Activated CD4-positive, alpha-beta T cell treated with anti-CD3 and anti-CD28 coated beads for 4 hours (primary cell): ENCODE data around the gene SUSD2.
"Not testable (repeated sequence)": the region's sequence is repeated elsewhere in the genome, so short reads cannot be mapped to it uniquely, and the experiment has no call there.

ENCODE experiments used
- DNase-seq, 2 donors: peaks; one replicate each; pipeline ENCODE4 v3.0.0-alpha.2; 2020

The SUSD2 gene, protein sequence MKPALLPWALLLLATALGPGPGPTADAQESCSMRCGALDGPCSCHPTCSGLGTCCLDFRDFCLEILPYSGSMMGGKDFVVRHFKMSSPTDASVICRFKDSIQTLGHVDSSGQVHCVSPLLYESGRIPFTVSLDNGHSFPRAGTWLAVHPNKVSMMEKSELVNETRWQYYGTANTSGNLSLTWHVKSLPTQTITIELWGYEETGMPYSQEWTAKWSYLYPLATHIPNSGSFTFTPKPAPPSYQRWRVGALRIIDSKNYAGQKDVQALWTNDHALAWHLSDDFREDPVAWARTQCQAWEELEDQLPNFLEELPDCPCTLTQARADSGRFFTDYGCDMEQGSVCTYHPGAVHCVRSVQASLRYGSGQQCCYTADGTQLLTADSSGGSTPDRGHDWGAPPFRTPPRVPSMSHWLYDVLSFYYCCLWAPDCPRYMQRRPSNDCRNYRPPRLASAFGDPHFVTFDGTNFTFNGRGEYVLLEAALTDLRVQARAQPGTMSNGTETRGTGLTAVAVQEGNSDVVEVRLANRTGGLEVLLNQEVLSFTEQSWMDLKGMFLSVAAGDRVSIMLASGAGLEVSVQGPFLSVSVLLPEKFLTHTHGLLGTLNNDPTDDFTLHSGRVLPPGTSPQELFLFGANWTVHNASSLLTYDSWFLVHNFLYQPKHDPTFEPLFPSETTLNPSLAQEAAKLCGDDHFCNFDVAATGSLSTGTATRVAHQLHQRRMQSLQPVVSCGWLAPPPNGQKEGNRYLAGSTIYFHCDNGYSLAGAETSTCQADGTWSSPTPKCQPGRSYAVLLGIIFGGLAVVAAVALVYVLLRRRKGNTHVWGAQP

DNA sequence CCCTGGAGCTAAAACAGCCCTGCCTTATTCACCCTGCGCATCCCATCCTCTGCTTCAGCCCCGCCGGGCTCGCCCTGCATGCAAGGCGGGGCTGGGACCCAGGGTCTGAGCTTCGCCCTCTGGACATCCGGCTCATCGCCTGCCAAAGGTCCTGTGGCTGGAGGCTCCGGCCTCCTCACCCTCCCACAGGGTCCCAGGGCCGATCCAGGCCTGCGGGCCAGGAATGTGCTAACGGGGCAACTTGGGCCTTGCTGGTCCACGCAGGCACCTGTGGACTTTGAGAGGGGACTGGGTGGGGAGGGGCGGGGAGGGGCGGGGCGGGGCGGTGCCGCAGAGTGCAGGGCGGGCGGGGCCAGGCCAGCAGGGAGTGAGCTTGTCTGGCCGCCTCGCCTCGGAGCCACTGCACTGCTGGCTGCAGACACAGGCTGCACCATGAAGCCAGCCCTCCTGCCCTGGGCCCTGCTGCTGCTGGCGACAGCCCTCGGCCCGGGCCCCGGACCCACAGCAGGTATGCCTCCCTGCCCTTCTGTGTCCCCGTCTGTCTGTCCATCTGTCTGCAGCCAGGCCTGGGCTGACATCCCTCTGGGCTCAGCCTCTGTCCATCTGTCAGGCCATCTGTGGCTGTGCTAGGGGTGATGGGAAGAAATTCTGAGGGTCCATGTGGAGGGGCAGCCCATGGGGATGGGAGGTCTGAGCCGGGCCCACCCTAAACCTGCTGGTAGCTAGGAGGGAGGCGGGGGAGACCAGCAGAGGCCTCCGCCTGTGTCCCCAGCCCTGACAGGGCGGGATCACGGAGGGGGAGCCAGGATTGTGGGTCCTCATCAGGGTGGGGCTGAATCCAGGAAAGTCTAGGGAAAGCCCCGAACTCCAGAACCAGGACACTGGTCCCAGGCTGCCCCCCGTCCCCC lies at the start of gene SUSD2:
TSS of gene SUSD2 (plus strand) at position 400 of the 908 bp plus-strand sequence. CDS start at position 433, 33 bp downstream.
- no peak for DNase-seq

DNA sequence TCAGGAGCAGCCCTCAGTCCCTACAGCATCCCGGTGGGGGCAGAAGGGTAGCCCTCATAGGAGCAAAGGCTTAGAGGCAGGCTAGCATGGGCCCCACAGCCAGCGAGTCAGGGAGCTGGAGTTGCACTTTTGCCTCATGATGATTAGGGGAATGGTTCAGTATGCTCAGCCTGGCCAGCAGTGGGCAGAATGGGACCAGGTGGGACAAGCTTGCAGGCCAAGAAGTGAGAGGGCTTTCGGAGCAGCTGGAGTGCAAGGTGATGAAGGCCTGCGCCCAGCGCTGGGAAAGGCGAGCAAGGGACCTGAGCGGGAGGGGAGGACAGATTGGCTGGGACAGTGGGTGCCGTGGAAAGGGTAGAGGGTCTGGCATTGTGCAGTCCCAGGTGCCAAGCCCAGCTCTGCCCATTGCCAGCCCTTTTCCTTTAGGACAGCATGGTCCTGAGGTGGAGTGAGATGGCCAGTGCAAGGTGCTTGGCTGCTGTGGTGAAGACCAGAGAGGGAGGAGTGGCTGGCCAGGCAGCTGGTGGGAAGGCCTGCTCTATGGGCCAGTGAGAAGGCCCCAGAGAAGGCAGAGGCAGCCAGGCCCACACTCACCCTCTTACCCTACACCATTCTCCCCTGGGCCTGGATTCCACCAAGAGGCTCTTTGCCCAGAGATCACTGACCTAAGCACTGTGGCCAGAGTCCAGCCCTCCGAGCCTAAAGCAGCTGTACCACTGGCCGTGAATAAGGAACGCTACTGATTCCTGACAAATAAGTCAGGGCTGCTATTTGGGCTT lies 47.9 kb upstream of the SUSD2 start:
- peak; percentile 29 to 37 for DNase-seq

DNA sequence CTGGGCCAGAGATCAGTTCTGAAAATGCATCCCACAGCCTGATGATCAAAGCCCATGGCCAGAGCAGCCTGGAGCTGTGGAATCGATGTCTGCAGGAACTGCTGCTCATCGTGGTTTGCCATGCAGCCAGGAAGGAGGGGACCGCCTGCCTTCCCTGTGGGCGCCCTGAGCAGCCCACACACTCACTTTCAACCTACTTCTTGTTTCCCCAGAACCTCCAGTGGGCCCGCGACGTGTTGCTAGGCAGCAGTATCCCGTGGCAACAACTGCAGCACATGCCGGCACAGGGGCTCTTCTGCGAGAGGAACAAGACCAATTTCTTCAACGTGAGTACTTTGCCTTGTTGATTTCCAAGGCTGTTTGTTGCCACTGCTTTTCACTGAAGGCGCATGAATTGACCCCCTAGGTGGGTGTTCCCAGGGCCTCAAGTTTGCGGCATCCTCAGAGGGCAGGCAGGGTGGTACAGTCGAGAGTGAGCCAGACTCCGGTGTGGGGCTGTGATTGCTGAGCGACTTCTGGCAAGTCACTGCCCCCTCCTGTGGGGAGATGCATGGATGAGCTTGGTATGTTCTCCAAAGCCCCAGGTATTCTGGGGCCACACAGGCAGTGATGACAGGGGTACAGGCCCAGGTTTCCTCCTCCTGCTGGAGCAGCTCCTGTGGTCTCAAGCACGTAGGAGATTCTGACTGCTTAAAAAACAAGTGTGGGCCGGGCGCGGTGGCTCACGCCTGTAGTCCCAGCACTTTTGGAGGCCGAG lies 47.0 kb upstream of the SUSD2 start:
- DNase-seq = peak; percentile 75 to 76

DNA sequence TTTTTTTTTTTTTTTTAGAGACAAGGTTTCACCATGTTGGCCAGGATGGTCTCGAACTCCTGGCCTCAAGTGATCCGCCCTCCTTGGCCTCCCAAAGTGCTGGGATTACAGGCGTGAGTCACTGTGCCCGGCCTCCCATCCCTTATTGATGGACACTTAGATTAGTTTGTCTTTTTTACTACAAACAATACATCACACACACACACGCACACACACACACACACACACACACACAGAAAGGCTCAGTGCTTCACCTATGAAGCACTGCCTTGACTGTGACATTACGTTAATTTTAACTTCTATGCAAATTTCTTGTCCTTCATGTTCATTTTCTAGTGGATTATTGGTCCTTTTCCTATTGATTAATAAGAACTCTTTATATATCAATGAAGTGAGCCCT lies 44.8 kb upstream of the SUSD2 start:
- not testable (repeated sequence) for DNase-seq

DNA sequence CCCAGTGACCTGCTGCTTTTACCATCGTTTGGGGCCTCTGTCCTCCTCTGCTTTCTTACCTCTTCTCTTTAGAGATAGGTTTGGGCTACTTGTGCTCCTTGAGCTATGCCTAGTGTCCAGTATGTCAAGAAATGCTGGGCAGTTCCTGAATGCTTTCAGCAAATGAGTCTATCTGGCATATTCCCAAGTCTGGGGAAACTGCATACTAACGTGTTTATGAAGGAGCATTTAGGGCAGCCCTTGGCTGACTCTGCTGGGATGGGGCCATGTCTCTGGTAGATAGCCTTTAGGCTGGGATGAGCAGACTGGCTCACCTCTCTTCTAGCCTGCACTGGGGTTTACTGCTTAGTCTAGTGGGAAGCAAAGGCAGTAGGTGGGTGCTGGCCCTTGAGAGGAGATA lies 43.7 kb upstream of the SUSD2 start:
- no peak for DNase-seq

DNA sequence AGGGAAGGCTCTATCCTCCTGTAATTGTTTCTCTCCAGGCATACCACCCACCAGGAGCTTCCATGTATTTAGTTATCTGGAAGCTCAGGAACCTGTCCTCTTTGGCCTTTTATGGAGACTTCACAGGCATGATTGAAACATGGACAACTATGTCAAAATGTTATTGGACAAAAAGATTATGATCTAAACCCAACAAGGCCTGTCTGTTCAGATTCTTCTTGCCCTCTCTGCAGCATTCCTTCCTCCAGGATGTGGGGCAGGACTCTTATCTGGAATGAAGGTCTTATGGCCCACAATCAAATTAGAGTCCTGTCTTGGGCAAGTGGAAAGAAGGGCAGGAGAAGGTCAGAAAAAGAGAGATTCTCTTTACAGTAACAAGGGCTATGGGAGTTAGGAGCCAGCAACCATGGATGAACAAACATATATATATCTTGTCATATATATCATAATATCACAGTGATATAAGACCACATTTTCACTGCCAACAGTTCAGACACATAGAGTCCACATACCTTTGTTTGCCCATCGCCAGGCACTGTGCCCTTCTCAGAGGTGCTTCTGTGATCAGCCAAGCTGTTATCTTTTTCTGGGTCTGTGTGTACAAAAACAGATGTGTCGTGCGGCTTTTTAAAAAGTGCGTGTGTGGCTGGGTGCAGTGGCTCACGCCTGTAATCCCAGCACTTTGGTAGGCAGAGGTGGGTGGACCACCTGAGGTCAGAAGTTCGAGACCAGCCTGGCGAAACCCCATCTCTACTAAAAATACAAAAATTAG lies 42.5 kb upstream of the SUSD2 start:
- no peak for DNase-seq

DNA sequence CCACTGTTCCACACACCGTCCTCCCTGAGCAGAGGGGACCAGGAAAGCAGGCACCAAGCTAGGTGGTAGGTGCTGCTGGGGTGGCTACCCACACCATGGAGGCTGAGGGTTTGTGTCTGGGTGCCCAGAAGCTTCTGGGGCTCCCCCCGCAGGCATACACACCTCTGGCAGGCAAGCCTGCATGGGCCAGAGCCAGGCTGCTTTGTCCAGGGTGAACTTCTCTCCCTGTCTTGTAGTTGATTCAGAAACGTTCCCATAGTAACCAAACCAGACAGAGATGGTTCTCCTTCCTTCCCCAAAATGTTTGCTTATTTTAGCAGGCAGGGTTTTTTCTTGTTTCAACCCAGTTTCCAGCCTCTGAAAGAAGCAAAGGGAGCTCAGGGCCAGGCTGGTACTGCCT lies 40.9 kb upstream of the SUSD2 start:
- DNase-seq = no peak

DNA sequence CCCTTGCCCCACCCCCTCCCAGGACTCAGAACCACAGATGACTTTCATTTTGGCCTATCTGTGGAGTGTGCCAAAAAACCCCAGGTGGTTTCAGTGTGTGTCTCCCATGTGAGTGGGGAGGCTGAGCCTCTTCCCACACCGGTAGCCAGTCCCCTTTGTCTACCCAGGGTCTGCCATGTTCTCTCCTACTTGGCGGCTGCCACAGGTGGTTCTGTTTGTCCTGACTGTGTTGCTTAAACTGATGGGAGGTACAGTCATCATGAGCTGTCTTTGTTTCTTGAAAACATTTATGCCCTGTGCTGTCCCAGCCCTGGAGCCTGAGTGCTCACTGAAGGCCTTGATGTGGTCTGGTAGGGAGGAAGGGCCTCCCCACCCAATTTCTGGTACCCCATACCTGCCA lies 39.7 kb upstream of the SUSD2 start:
- peak in 1 of 2 donors; percentile 28 for DNase-seq

DNA sequence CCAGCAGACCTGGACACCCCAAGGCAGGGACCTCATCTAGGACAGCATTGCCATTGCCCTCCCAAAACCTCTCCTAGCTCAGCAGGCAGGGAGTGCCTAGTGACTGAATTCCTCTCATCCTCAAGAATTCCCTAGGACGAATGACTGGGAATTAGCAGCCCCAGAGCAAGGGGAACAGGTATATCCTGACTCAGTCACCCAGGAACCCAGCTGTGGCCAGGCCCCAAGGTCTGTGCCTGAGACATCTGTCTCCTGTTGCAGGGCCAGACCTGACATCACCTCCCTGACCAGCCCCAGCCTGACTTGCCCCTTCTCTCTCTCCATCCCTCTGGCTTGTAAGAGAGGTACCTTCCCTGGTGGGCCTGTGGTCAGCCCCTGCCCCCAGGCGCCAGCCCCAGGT lies 39.0 kb upstream of the SUSD2 start:
- no peak for DNase-seq

DNA sequence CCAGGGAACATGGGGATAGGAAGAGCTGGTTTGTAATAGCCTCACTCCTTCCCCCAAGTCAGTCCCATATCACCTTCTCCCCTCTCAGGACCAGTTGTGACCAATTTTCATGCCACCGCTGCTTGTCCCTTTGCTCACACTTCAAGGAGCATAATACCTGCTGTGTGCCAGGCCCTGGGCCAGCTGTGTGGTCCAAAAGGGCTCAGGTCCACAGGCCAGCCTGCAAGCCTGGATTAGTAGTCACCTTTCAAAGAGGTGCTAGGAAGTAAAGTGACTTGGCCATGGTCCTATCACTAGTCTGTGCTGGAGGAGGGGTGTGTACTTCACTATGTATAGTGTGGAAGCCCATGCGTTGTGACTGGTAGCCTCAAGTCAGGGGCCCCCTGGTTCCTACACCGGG lies 38.5 kb upstream of the SUSD2 start:
- DNase-seq = no peak

DNA sequence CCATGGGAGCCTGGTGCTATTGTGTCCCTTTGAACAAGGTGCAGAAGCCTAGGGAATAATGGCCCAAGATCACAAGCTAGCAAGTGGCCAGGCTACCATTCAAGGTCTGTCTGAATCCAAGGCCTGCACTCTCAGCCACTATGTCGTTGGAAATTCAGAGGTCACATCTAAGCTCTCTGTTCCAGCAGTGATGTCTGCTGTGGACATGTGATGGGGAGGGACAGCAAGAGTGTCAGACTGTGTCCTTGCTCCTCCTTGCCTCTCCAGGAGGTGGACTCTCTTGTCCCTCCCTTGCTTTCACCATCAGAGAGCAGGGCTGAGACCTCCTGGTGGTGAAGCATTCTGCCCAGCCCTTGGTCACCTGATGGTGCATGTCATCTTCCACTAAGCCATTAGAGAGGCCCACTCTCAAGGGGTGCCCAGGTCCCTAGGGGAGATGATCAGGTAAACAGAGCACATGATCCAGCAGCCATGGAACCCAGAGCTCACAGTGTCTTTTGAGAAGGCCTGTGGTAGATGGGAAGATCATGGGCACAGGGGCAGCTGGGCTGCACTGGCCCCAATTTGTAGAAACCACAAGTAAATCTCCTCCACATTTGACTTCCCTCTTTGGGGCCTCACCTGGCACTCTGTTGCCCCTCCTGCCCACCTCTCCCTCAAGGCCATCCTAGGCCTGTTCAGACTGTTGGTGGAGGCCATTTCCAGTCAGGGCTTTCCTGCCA lies 37.1 kb upstream of the SUSD2 start:
- no peak for DNase-seq

DNA sequence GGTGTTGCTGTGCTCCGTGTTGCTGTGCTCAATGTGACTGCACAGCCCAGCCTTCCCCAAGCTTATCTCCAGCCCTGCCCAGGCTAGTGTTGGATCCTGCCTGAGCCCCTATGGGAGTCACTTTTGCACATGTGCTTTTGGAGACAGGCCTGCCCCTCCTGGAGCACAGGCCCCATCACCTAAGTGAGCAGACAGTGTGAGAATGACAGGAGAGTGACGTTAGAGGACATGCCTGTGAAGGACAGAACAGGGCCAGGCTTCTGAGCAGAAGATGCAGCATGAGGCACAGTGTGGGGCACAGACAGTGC lies 36.6 kb upstream of the SUSD2 start:
- no peak for DNase-seq

DNA sequence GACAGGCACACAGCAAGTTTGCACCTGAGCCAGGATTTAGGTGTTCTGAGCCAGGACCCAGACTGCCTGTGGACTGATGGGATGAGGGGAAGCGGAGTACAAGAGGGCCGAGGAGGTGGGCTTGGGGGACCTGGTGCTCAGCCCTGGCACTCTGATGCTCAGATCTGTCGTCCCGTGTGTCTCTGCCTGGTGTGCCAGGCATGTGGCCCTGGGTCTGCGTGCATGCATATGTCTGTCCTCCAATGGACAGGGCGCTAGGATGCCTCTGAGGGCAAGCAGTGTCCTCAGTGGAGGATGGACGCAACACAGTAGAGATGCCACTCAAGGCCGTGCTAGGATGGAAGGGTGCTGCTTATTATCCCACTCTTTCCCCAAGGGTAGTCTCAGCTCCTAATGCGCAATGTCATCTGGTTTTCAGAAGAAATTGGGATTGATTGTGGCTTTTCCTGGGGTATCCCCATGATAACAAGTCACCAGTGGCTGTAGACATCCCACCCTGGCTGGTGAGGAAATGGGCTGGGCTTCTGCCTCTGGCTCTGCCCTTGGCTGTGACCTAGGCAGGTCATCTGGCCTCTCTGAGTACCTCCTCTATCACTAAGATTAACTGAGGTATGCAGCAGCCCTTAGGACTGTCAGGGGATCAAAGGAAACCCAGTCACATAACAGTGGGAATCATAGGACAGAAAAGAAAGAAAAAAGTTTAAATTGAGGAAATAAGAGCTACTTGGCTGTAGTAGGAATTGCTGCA lies 35.7 kb upstream of the SUSD2 start:
- DNase-seq = no peak

DNA sequence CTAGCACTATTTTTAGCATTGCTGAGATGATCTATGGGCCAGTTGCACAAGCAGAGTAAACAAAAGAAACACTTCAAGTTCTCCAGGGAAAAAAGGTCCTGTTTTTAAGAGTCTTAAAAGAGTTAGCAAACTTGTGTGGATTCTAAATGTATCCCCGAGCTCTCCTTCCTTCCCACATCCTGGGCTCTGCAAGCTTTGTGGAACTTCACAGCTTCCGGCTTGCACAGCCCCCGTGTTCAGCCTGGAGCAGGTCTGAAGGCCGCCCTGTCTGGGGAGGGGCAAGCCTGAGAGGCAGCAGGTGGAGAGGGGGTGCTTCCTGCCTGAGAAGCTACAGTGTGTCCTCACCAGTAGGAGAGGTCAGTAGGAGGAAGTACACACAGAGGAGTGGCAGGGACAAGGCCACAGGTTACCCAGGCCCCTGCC lies 35.1 kb upstream of the SUSD2 start:
- peak in 1 of 2 donors; percentile 30 for DNase-seq

DNA sequence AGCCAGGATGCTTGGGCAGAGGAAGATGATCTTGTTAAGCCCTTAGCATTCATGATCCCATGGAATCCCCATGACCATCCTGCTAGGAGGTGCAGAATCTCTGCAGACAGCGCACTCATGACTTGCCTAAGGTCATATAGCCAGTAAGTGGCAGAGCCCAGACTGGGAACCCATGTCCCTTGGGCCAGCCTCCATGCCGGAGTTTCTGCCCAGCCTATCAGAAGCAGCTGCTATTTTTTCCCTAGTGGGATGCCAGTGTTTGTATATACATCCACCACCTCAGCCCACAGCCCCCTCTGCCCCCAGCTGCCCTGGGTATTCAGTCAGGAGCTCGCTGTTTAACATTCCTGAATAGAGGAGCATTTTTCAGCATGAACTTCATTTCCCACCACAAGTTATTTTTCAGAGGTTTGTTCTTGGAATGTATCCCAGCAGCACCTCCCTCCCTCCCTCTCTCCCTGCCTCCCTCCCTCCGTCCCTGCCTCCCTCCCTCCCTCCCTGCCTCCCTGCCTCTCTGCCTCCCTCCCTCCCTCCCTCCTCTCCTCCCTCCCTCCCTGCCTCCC lies 34.4 kb upstream of the SUSD2 start:
- no peak for DNase-seq

DNA sequence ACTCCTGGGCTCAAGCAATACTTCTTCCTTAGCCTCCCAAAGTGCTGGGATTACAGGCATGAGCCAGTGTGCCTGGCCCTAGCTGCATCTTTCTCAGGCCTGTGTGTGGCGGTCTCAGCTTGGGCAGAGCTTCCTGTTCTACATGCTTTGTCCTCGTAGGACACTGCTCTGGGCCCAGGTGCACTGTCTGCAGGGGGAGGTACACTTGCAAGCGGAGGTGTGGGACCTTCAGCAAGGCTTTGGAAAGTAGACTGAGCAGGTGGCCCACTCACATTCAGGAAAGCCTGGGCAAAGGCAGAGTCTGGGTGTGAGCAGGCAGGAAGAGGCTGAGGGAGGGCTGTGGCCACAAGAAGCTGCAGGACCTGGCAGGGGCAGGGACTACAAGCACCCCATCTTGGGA lies 33.6 kb upstream of the SUSD2 start:
- no peak for DNase-seq

DNA sequence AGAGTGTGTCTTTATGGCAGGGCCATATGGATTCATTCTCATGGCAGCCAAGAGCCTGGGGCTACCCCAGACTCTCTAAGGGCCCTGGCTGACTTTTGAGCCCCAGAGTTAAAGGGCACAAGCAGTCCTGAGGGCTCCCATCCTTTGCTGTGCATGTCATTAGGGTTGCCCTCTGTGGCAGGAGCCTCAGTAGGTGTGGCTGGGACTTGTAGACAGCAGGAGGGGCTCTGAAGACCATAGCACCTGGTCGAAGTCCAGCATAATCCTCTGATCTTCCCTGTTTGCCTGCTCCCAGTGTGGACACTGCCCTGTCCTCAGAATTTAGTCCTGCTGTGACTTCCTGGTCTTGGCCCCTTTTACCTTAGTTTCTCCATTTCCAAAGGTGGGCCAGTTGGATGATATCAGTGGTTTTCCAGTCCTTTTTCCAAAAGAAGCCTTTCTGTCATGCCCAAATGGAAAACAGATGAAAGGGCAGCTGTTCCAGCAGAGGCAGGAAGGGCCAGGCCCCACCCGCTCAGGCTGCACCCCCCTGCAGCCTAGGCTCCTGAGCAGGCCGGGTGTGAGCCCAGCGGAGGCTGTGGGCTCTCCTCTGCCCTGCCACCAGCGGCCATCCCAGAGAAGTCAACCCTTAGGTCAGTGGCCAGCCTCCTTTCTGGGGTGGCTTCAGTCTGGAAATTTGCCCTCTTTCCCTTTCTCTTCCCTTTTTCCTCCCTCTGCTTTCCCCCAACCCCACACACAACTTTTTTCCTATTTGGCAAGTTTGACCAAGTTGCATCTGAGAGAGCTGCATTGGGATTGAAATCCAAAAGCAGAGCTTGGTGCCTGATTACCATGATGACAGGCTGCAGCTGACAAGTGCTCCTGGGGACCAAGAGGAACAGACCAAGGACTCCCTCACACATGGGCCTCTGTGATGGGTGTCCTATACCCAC lies 32.8 kb upstream of the SUSD2 start:
- DNase-seq = no peak

DNA sequence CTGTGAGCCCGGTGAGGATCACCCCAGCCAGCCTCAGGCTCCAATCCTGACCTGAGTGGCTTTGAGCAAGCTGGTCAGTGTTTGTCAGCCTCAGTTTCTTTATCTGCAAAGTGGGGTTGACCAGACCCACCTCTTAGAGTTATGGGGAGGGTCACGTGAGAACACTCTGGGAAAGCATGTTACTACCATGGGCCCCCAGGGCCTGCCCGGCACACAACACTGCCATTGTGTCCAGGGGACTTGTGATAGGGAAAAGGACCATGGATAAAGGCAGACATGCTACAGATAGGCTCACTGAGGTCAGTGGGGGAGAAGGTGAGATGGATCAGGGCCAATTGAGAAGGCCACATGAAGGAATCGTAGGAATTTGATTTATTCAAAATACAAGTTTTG lies 32.1 kb upstream of the SUSD2 start:
- DNase-seq = no peak
